Osteoblast (primary cell): ENCODE results near the gene CCDC106. TPM values are rescaled to one million over a fixed set of nuclear protein-coding genes. Genes with fewer than 3 reads are reported as not detected.

Source experiments
- DNase-seq: peaks from one replicate; pipeline ENCODE4 v3.0.0; 2011; ENCODE audit warnings: low spot score, mixed read lengths; ENCODE audit not compliant: insufficient read length; ENCODE audit errors: missing footprints
- H2AFZ ChIP-seq: 2 replicates; pipeline ENCODE4 v1.6.0; 2011; ENCODE audit warnings: mild to moderate bottlenecking, low read length
- H3K27ac ChIP-seq: 2 replicates; pipeline ENCODE4 v1.5.1; 2011; ENCODE audit warnings: mild to moderate bottlenecking, low read depth, low read length, moderate library complexity
- H3K27me3 ChIP-seq: 2 replicates; pipeline ENCODE4 v1.6.0; 2012; ENCODE audit warnings: mild to moderate bottlenecking, control low read depth, inconsistent platforms, low read length, moderate library complexity; ENCODE audit not compliant: insufficient read depth
- H3K36me3 ChIP-seq: 2 replicates; pipeline ENCODE4 v1.5.1; 2011; ENCODE audit warnings: mild to moderate bottlenecking, low read length, control low read depth, moderate library complexity; ENCODE audit not compliant: insufficient read depth
- H3K4me1 ChIP-seq: 2 replicates; pipeline ENCODE4 v1.5.1; 2011; ENCODE audit warnings: mild to moderate bottlenecking, low read length, control low read depth, moderate library complexity; ENCODE audit not compliant: insufficient read depth
- H3K4me2 ChIP-seq: 2 replicates; pipeline ENCODE4 v1.6.0; 2011; ENCODE audit warnings: mild to moderate bottlenecking, low read length; ENCODE audit not compliant: insufficient read depth
- H3K4me3 ChIP-seq: fragments of 200-600 bp; sonication (generic); 3 replicates; pipeline ENCODE4 v1.5.1; 2012; ENCODE audit warnings: mild to moderate bottlenecking, low read length, inconsistent platforms; ENCODE audit not compliant: insufficient read depth
- H3K79me2 ChIP-seq: 2 replicates; pipeline ENCODE4 v1.6.0; 2012; ENCODE audit warnings: mild to moderate bottlenecking, low read length, control low read depth, inconsistent platforms; ENCODE audit not compliant: insufficient read depth
- H3K9me3 ChIP-seq: 2 replicates; pipeline ENCODE4 v1.5.1; 2011; ENCODE audit warnings: low read depth, low read length, control low read depth
- H4K20me1 ChIP-seq: 2 replicates; pipeline ENCODE4 v1.6.0; 2012; ENCODE audit warnings: mild to moderate bottlenecking, low read length, control low read depth; ENCODE audit not compliant: insufficient read depth
- CTCF ChIP-seq: IDR thresholded peaks from 2 replicates; pipeline ENCODE4 v1.5.1; 2011; ENCODE audit warnings: mild to moderate bottlenecking, low read depth, low read length, moderate library complexity; ENCODE audit errors: extremely low read depth
- total RNA-seq: library from RNA; depleted of rRNA; stranded (reverse); fragments of >200 nt; gene quantifications from 2 replicates; pipeline ENCODE4 v1.2.3, GENCODE V29; 2012

Gene CCDC106
- total RNA-seq, 1 donor, result 10.5 TPM

- no peaks in the 10 kb centered on the region for H3K9me3 ChIP-seq
- H3K79me2 ChIP-seq, result peaks cover 4% of the 10 kb centered on the region
- H3K27ac ChIP-seq, result no peak overlapping the region
- TF ChIP-seq CTCF, result no peak
- peak; percentile 83 for DNase-seq
- peak overlapping the region; percentile 20 for H3K4me2 ChIP-seq
- no peak overlapping the region for H2AFZ ChIP-seq
- H3K4me1 ChIP-seq, result peaks cover 4% of the 10 kb centered on the region
- peak overlapping the region; percentile 85 for H3K4me3 ChIP-seq
- no peaks in the 10 kb centered on the region for H3K27me3 ChIP-seq
- H4K20me1 ChIP-seq, result peaks cover 7% of the 10 kb centered on the region
- peaks cover 4% of the 10 kb centered on the region for H3K36me3 ChIP-seq
Observed at GRCh38 chr19:55623561-55623960, 24.5 kb upstream of the CCDC106 start.

DNA sequence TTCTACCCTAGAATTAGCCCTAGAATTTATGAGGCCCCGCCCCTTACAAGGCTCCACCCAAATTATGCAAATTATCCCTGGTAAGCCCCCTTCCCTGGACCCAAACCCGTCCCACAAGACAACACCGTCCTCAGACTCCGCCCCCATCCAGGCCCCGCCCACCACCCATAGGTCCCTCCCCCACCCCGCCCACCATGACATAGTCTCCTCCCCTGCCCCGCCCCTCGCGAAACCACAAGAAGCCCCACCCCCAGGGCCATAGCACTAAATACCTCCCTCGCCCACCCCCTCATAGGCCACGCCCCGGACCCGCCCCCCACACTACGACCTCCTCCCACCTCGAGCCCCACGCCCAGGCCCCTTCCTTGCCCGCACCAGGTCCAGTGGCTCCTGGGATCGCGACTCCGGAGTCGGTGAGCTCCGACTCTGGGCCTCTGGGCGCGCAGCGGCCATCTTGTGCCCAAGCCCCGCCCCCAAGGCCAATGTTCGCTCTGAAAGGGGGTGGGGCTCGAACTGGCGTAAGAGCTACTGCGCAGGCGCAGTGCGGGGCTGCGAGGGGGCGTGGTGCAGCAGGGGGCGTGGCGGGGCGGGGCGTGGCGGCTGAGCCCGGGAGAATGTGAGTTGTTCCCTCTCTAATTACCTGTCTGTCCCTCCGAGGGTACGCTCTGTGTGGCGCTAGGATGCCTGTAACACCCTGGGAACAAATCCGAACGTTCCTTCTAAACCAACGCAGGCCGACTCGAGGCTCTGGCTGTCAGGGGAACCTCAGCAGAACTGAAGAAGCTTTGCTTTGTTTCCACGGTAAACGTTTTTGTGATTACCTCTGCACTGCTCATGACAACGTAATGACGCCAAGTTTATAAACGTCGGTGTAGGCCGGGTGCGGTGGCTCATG is 23.7 kb upstream of the CCDC106 start, which contains the start of gene ZNF784:
Gene ZNF784 (minus strand): TSS at position 458 of the 895 bp plus-strand sequence. CDS start 5 bp downstream, at position 453.
- H3K4me1 ChIP-seq, result peaks cover 4% of the 10 kb centered on the region
- peak within 1 kb of the TSS; percentile 85 for H3K4me3 ChIP-seq
- H3K36me3 ChIP-seq, result peaks cover 4% of the 10 kb centered on the region
- peak within 1 kb of the TSS; percentile 78 for H3K27ac ChIP-seq
- peak within 1 kb of the TSS; percentile 98 for H2AFZ ChIP-seq
- peak within 1 kb of the TSS; percentile 97 for H3K4me2 ChIP-seq
- H3K79me2 ChIP-seq, result peaks cover 4% of the 10 kb centered on the region
- peak; percentile 99 for DNase-seq
- H3K9me3 ChIP-seq, result no peaks in the 10 kb centered on the region
- no peaks in the 10 kb centered on the region for H3K27me3 ChIP-seq
- H4K20me1 ChIP-seq, result peaks cover 7% of the 10 kb centered on the region
- no peak for TF ChIP-seq CTCF

DNA sequence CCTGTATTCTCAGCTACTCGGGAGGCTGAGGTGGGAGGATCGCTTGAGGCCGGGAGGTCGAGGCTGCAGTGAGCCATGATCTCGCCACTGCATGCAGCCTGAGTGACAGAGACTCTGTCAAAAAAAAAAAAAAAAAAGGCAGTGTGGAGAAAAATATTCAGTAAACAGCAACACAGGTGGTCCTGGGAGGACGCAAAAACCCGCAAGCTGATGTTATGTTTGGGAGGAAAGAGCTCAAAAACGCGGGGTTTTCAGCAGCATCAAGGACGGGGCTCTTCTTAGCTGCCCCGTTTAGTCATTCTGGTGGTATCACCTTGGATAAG is 23.0 kb upstream of the CCDC106 start:
- no peak for TF ChIP-seq CTCF
- Histone ChIP-seq H3K36me3 (peaks cover 4% of the 10 kb centered on the region), H3K4me2 (peak overlapping the region; percentile 97), H3K27me3 (no peaks in the 10 kb centered on the region), H3K4me3 (peak overlapping the region; percentile 85), H3K79me2 (peaks cover 4% of the 10 kb centered on the region), H3K27ac (peak overlapping the region; percentile 78), H3K9me3 (no peaks in the 10 kb centered on the region), H2AFZ (peak overlapping the region; percentile 98), H4K20me1 (peaks cover 7% of the 10 kb centered on the region), H3K4me1 (peaks cover 4% of the 10 kb centered on the region)
- DNase-seq, result peak; percentile 18

DNA sequence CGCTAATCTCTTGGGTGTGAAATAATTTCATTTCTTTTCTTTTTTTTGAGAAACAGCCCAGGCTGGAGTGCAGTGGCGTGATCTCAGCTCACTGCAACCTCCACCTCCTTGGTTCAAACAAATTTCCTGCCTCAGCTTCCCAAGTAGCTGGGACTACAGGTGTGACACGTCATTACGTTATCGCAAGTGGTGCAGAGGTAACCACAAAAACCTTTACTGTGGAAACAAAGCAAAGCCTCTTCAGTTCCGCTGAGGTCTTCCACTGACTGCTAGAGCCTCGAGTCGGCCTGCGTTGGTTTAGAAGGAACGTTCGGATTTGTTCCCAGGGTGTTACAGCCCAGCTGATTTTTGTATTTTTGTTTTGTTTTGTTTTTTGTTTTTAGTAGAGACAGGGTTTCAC is 21.7 kb upstream of the CCDC106 start:
- peaks cover 4% of the 10 kb centered on the region for H3K4me1 ChIP-seq
- H3K27me3 ChIP-seq, result no peaks in the 10 kb centered on the region
- no peak for DNase-seq
- H3K4me2 ChIP-seq, result no peak overlapping the region
- TF ChIP-seq CTCF, result no peak
- no peak overlapping the region for H3K27ac ChIP-seq
- H4K20me1 ChIP-seq, result peaks cover 5% of the 10 kb centered on the region
- H3K4me3 ChIP-seq, result no peak overlapping the region
- no peaks in the 10 kb centered on the region for H3K36me3 ChIP-seq
- no peak overlapping the region for H2AFZ ChIP-seq
- H3K9me3 ChIP-seq, result no peaks in the 10 kb centered on the region
- H3K79me2 ChIP-seq, result peaks cover 4% of the 10 kb centered on the region
